Thyroid gland (tissue), 4 donors: Measurements from ENCODE around the gene SCAPER.

ENCODE experiments used
- POLR2A ChIP-seq, 2 donors: fragments of 450-650 bp; IDR thresholded peaks; one replicate each; pipeline ENCODE4 v1.6.1; 2017; ENCODE audit warnings: antibody characterized with exemption in 2 of 2, mild to moderate bottlenecking in 2 of 2, moderate library complexity in 1 of 2
- TF ChIP-seq, protein P1 (sequence below), 6 experiments: fragments of 200-600 bp in 3 of 6; fragments of 450-650 bp in 3 of 6; sonication (generic) in 3 of 6; IDR thresholded peaks; one replicate each; pipeline ENCODE4 v1.5.1; 2016 to 2019; ENCODE audit warnings: antibody characterized with exemption in 6 of 6, mild to moderate bottlenecking in 2 of 6, inconsistent platforms in 1 of 6, moderate library complexity in 1 of 6

- TF ChIP-seq, protein P1, sequence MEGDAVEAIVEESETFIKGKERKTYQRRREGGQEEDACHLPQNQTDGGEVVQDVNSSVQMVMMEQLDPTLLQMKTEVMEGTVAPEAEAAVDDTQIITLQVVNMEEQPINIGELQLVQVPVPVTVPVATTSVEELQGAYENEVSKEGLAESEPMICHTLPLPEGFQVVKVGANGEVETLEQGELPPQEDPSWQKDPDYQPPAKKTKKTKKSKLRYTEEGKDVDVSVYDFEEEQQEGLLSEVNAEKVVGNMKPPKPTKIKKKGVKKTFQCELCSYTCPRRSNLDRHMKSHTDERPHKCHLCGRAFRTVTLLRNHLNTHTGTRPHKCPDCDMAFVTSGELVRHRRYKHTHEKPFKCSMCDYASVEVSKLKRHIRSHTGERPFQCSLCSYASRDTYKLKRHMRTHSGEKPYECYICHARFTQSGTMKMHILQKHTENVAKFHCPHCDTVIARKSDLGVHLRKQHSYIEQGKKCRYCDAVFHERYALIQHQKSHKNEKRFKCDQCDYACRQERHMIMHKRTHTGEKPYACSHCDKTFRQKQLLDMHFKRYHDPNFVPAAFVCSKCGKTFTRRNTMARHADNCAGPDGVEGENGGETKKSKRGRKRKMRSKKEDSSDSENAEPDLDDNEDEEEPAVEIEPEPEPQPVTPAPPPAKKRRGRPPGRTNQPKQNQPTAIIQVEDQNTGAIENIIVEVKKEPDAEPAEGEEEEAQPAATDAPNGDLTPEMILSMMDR (IDR thresholded peaks at IDR 0.05) = no peak
- no peak for TF ChIP-seq POLR2A (IDR thresholded peaks at IDR 0.05)
Measured at GRCh38 chr15:76368122-76368621, 537.0 kb downstream of the SCAPER start.
